Fibroblast of lung (primary cell): Measurements from ENCODE around the gene KCNJ14. TPM values are rescaled to one million over a fixed set of nuclear protein-coding genes. Genes with fewer than 3 reads are reported as not detected.

Experiments
- DNase-seq, 2 donors: peaks; one replicate each; pipeline versions ENCODE4 v3.0.0 to v3.0.0-alpha.2; 2010; ENCODE audit warnings: low read depth in 2 of 2
- H2AFZ ChIP-seq: 2 replicates; pipeline ENCODE4 v1.5.1; 2012; ENCODE audit warnings: low read length, control low read depth, inconsistent platforms
- H3K27ac ChIP-seq: 2 replicates; pipeline ENCODE4 v1.5.1; 2011; ENCODE audit warnings: low read length, control low read depth; ENCODE audit not compliant: insufficient read depth
- H3K27me3 ChIP-seq: 2 replicates; pipeline ENCODE4 v1.5.1; 2011; ENCODE audit warnings: mild to moderate bottlenecking, low read length; ENCODE audit not compliant: control insufficient read depth, insufficient read depth
- H3K36me3 ChIP-seq: 2 replicates; pipeline ENCODE4 v1.5.1; 2011; ENCODE audit warnings: low read length; ENCODE audit not compliant: control insufficient read depth, insufficient read depth
- H3K4me1 ChIP-seq: 2 replicates; pipeline ENCODE4 v1.5.1; 2011; ENCODE audit warnings: low read length; ENCODE audit not compliant: control insufficient read depth, insufficient read depth; ENCODE audit errors: extremely low read depth
- H3K4me2 ChIP-seq: 2 replicates; pipeline ENCODE4 v1.5.1; 2011; ENCODE audit warnings: low read length, control low read depth; ENCODE audit not compliant: insufficient read depth; ENCODE audit errors: extremely low read depth
- H3K4me3 ChIP-seq, 4 experiments: fragments of 200-600 bp in 1 of 4; sonication (generic) in 1 of 4; replicated peaks in 1 of 4; 2 replicates each; pipeline ENCODE4 v1.5.1; 2011 to 2016; ENCODE audit warnings: low read length in 4 of 4, low read depth in 3 of 4, mild to moderate bottlenecking in 3 of 4, control low read depth in 2 of 4, inconsistent platforms in 1 of 4, mixed read lengths in 1 of 4; ENCODE audit not compliant: insufficient read depth in 1 of 4; ENCODE audit errors: control extremely low read depth in 1 of 4
- H3K79me2 ChIP-seq: 2 replicates; pipeline ENCODE4 v1.5.1; 2012; ENCODE audit warnings: mild to moderate bottlenecking, low read length, inconsistent platforms; ENCODE audit not compliant: control insufficient read depth, insufficient read depth
- H3K9ac ChIP-seq: 2 replicates; pipeline ENCODE4 v1.5.1; 2011; ENCODE audit warnings: mild to moderate bottlenecking, low read length, control low read depth; ENCODE audit not compliant: insufficient read depth
- H3K9me3 ChIP-seq: 2 replicates; pipeline ENCODE4 v1.5.1; 2012; ENCODE audit warnings: low read depth, low read length; ENCODE audit not compliant: control insufficient read depth, insufficient read depth
- H4K20me1 ChIP-seq: 2 replicates; pipeline ENCODE4 v1.5.1; 2011; ENCODE audit warnings: low read length; ENCODE audit not compliant: control insufficient read depth, insufficient read depth; ENCODE audit errors: extremely low read depth
- EZH2 ChIP-seq: IDR thresholded peaks from 2 replicates; pipeline ENCODE4 v1.5.1; 2012; ENCODE audit warnings: low read length, control low read depth, mild to moderate bottlenecking; ENCODE audit errors: missing control alignments
- polyA plus RNA-seq, 2 donors: library from polyadenylated mRNA; depleted of rRNA in 1 of 2; stranded (reverse) in 1 of 2; unstranded in 1 of 2; fragments of >200 nt; gene quantifications; 2 replicates each; pipeline ENCODE4 v1.2.1, GENCODE V29; 2011 to 2012; ENCODE audit warnings: missing spikeins in 1 of 2
- total RNA-seq: library from RNA; depleted of rRNA; stranded (reverse); fragments of >200 nt; gene quantifications from 2 replicates; pipeline ENCODE4 v1.2.1, GENCODE V29; 2014
- TF ChIP-seq, protein P1 (sequence below), 2 donors: IDR thresholded peaks in 1 of 2; conservative IDR thresholded peaks in 1 of 2; 1 replicate in 1 of 2; 2 replicates in 1 of 2; pipeline ENCODE4 v1.5.1; 2011 to 2012; ENCODE audit warnings: low read length in 2 of 2, control low read depth in 1 of 2, inconsistent platforms in 1 of 2, low read depth in 1 of 2, mild to moderate bottlenecking in 1 of 2

KCNJ14 gene
- total and polyA plus RNA-seq, 2 donors (not counting 1 experiment from before 2014, with no cell fraction given) = 0.15 to 0.50 TPM

DNA sequence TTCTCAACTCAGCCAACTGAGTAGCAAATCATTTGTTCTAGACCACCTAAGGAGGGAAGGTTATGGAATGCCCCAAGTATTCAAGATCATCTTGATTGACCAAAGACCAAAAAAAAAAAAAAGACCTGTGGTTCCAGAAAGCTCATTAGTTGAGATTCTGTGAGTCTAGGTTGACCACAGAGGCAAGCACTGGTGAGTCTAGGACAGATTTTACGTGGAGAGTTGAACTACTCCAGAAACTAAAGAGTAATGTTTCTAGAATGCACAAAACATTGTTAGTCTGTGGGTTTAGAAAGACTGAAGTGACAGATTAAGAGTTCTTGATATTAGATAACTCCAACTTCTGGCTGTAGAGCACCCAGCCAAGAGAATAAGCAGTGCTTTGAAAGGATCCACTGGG lies 9.8 kb downstream of the KCNJ14 start:
- TF ChIP-seq EZH2 = no peak
- TF ChIP-seq, protein P1, sequence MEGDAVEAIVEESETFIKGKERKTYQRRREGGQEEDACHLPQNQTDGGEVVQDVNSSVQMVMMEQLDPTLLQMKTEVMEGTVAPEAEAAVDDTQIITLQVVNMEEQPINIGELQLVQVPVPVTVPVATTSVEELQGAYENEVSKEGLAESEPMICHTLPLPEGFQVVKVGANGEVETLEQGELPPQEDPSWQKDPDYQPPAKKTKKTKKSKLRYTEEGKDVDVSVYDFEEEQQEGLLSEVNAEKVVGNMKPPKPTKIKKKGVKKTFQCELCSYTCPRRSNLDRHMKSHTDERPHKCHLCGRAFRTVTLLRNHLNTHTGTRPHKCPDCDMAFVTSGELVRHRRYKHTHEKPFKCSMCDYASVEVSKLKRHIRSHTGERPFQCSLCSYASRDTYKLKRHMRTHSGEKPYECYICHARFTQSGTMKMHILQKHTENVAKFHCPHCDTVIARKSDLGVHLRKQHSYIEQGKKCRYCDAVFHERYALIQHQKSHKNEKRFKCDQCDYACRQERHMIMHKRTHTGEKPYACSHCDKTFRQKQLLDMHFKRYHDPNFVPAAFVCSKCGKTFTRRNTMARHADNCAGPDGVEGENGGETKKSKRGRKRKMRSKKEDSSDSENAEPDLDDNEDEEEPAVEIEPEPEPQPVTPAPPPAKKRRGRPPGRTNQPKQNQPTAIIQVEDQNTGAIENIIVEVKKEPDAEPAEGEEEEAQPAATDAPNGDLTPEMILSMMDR (conservative IDR thresholded peaks at IDR 0.05 in 1 of 2, IDR thresholded peaks at IDR 0.05 in 1 of 2; ENCODE audit: low read depth in 1 of 2, low read length in 2 of 2) = no peak
- H3K27me3 ChIP-seq = no peaks in the 10 kb centered on the region
- no peak overlapping the region for H2AFZ ChIP-seq
- H3K27ac ChIP-seq = no peak overlapping the region
- DNase-seq = no peak
- H3K4me2 ChIP-seq = no peak overlapping the region
- H3K79me2 ChIP-seq = peaks cover 5% of the 10 kb centered on the region
- H3K36me3 ChIP-seq = peaks cover 2% of the 10 kb centered on the region
- no peaks in the 10 kb centered on the region for H3K9me3 ChIP-seq
- no peak overlapping the region for H3K9ac ChIP-seq
- peaks cover 5% of the 10 kb centered on the region for H3K4me1 ChIP-seq
- no peaks in the 10 kb centered on the region for H4K20me1 ChIP-seq
- no peak overlapping the region for H3K4me3 ChIP-seq

GRCh38 chr19:48466561-48467325 lies 11.4 kb downstream of the KCNJ14 start:
- no peak overlapping the region for H2AFZ ChIP-seq
- H3K9me3 ChIP-seq = no peaks in the 10 kb centered on the region
- H3K4me2 ChIP-seq = no peak overlapping the region
- peaks cover 10% of the 10 kb centered on the region for H3K4me1 ChIP-seq
- peaks cover 14% of the 10 kb centered on the region for H3K36me3 ChIP-seq
- H3K79me2 ChIP-seq = peaks cover 17% of the 10 kb centered on the region
- no peak overlapping the region for H3K4me3 ChIP-seq
- no peaks in the 10 kb centered on the region for H4K20me1 ChIP-seq
- H3K27me3 ChIP-seq = no peaks in the 10 kb centered on the region
- H3K9ac ChIP-seq = no peak overlapping the region
- H3K27ac ChIP-seq = no peak overlapping the region
- DNase-seq = peak in 1 of 2 donors; percentile 78
- TF ChIP-seq EZH2 = no peak
- TF ChIP-seq, protein P1 (conservative IDR thresholded peaks at IDR 0.05 in 1 of 2, IDR thresholded peaks at IDR 0.05 in 1 of 2; ENCODE audit: low read depth in 1 of 2, low read length in 2 of 2) = no peak

DNA sequence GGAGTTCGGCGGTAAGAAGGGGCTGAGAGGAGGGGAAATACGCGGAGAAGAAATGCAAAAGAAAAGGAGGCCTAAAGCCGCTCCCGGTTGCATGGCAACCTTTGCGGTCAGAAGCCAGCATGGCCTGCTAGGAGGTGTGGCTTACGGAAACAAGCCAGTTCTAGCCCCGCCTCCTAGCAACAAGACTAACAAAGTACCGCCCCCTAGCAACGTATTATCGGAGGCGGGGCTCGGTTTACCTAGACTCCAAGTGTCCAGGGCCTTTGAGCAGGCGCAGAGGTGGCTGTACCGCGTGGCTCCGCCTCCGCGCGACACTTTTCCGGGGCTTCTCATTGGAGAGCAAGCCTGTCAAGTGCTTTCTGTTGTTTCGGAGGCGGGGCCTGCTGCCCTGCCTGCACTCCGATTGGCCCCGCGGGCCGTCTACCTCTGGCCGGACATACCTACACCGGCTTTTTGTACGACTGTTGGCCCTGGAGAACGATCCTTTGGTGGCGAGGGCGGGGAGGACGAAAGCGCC lies 13.5 kb downstream of the KCNJ14 start:
- DNase-seq = peak; percentile 100
- Histone ChIP-seq H3K27ac (peak overlapping the region; percentile 90), H3K27me3 (no peaks in the 10 kb centered on the region), H3K4me2 (peak overlapping the region; percentile 88), H3K9me3 (no peaks in the 10 kb centered on the region), H4K20me1 (no peaks in the 10 kb centered on the region), H3K36me3 (peaks cover 23% of the 10 kb centered on the region), H3K9ac (peak overlapping the region; percentile 88), H3K79me2 (peaks cover 17% of the 10 kb centered on the region), H3K4me1 (peaks cover 10% of the 10 kb centered on the region), H3K4me3 (peak overlapping the region; percentile 52 to 91 (median 70)), H2AFZ (peak overlapping the region; percentile 73)
- TF ChIP-seq, protein P1 (conservative IDR thresholded peaks at IDR 0.05 in 1 of 2, IDR thresholded peaks at IDR 0.05 in 1 of 2; ENCODE audit: low read depth in 1 of 2, low read length in 2 of 2) = no peak
- no peak for TF ChIP-seq EZH2
